HG02973 (cell line): Measurements from ENCODE around the gene RAB11FIP4.

Source experiments
- ATAC-seq: cut with Tn5 transposase; IDR thresholded peaks from one replicate; pipeline ENCODE4 v1.9.1; 2021; ENCODE audit warnings: moderate library complexity; ENCODE audit not compliant: unreplicated experiment

The RAB11FIP4 gene

DNA sequence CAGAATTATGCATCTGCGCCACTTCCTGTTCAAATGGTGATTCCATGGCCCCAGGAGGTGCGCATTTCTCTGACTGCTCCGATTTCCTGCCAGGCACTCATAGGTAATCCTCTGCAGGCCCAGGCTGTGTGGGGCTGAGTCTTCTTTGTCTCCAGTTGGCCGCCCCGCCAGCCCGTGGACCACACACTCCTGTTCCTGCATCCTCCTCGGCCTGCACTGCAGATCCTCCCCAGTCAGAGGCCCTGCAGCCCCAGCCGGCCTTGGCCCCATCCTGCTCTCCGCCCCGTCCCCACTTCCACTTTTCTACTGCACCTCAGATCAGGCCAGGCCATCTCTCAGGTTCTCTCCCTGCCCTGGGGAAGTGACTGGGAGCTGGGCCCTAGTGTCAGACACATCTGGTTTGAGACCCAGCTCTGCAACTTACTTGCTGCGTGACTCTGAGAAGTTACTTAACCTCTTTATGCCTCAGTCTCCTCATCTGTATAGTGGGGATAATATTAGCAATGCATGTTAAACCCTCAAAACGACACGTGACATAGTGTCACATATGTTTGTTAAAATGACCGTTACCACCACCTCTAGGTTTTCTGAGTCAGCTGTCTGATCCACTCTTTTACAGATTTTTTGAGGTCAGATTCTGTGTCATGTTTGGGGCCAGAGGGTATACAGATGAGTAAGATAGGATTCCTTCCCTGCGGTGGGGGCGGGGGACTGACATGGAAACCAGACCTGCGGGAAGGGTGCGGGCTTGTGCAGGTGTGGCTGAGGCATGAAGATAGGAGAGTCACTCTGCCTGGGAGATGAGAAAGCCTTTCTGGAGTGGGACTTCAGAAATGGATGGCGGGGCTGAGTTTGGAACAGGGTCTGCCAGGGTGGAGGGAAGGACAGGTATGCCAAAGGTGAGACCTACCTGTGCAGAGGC is 12.8 kb downstream of the RAB11FIP4 start:
- ATAC-seq = no peak

- ATAC-seq = no peak
Measured at GRCh38 chr17:31405890-31406371, 14.5 kb downstream of the RAB11FIP4 start.

DNA sequence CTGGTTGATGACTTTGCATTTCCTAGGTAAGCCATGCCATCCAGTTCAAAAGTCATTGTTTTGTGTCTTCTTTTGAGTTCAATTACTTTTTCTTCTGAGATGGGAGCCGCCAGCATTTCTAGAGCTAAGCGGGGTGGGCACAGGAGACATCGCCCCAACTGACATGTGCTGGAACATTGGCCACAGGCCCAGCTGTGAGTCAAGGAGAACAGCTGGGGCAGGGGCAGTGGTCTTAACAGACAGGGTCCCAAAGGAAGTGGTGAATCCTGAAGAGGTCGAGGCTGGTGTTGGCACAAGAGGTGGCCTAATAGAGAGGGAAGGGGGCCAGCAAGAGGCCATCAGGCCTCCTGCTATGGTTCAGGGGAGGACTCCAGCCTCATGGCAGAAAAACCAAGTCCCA is 17.1 kb downstream of the RAB11FIP4 start:
- ATAC-seq = no peak

DNA sequence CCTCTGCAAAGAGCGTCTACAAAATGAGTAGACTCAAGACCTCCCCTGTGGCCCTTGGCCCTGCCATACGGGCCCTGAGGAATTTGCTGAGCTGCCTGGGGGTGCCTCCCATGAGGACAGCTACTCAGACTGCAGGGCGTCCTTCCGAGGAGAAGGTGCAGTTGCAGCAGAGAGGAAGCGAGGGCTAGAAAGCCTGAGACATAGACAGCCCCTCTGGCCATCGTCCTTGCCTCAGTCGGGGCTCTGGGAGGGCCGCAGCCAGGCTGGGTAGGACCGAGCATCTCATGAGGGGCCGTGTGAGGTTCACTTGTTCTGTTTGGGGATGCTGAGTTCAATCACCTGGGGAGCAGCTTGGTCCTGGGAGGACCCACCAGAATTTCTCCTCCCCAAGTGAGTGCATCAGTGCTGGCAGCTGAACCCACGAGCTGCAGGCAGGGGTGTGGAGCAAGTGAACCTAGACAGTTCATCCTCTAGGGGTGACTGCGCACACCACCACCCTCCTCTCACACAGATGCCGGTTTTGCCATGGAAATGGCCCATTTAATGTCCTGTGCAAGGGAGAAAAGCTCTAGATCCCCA is 20.3 kb downstream of the RAB11FIP4 start:
- ATAC-seq = no peak

GRCh38 chr17:31412511-31412910 is 21.0 kb downstream of the RAB11FIP4 start:
- no peak for ATAC-seq

DNA sequence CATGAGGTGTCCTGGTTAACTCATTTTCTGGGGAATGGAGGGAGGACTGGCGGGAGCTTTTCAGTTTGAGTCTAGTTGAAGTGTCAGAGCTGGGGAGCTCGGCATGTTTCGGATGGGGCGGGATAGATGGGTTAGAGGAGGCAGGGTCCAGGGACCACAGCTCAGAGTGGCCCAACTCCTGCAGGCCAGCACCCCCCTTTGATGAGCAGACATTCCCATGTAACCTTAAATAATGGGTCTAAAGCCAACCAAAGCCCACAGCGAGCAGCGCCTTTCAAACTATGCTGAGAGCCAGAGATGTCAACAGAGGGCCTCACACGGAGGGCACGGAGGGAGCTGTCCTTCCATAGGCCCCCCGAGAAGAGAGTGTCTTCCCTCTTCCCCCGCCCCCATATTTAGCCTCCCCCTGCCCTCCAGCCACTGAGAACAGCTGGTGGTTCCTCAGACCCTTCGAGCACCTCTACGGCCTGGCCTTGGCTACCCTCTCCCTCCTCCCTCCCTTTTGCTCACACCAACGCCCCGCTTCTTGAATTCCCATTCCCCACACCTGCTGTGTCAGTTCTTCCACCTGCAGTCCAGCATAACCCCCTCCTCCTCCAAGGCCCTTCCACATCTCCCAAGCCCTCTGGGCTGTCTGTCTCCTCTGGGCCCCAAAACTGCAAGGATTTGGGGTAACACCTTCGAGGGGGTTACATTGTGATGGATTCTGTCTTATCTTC is 21.8 kb downstream of the RAB11FIP4 start:
- no peak for ATAC-seq

DNA sequence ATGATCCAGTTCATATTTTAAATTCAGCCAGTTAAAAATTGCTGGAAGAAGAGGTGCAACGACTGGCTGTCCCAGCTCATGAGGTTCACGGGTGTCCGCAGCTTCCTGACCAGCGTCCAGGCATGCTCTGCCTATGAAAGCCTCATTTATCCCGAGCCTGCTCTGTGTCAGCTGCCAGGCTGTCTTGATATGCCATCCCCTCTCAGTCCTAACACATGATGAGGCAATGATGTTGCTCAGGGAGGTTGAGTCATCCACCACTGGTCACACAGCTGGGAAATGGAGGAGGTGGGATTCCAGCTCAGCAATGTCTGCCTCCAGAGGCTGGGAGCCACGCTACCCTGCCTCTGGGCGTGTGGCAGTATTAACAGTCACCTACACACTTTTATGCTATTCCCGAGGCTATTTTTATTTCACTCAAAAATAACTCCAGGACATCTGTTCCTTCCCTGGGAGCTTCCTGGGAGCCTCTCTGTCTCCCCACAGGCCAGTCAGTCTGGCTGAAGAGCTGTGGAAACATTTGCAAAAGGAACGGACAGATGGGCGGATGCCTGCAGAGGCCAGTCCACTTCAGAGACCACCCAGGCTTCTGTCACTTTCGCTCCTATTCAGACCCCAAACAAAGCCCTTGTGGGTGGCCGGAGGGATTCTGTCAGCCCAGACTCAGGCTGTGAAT is 22.5 kb downstream of the RAB11FIP4 start:
- no peak for ATAC-seq

DNA sequence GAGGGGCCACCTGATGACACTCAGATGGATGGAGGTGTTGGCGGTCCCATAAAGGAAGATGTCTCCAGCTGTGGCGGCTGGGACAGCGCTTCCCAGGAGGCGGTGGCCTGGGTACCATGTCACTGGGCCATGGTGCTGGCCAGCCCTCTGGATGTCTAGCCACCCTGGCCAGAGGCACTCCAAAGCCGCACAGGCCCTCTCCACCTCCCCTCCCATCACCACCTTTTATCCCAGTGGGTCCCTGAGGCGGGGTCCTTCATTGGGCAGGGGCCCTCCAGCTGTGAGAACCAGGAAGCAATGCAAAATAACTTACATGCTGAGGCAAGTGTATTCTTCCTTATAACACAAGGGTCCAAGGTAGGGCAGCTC is 23.1 kb downstream of the RAB11FIP4 start:
- no peak for ATAC-seq

DNA sequence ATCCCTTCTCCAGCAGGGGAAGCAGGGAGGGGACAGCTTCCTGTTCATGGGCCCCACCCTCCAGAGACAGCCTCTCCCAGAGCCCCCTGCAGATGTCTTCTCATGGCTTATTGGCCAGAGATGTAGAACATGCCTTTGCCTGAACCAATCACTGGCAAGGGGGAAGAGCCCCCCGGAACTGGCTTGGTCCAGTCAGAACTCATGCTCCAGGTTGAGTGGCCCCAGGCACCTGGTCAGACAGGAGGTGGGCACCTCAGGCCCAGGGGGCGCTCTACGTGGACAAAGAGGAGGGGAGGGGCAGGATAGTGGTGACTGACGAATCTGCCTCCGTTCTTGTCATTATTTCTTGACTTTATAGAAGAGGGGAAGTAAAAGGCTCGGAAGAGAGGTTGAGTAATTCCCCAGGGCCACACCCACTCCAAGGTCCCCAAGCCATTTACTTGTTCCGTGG is 23.6 kb downstream of the RAB11FIP4 start:
- ATAC-seq = no peak

DNA sequence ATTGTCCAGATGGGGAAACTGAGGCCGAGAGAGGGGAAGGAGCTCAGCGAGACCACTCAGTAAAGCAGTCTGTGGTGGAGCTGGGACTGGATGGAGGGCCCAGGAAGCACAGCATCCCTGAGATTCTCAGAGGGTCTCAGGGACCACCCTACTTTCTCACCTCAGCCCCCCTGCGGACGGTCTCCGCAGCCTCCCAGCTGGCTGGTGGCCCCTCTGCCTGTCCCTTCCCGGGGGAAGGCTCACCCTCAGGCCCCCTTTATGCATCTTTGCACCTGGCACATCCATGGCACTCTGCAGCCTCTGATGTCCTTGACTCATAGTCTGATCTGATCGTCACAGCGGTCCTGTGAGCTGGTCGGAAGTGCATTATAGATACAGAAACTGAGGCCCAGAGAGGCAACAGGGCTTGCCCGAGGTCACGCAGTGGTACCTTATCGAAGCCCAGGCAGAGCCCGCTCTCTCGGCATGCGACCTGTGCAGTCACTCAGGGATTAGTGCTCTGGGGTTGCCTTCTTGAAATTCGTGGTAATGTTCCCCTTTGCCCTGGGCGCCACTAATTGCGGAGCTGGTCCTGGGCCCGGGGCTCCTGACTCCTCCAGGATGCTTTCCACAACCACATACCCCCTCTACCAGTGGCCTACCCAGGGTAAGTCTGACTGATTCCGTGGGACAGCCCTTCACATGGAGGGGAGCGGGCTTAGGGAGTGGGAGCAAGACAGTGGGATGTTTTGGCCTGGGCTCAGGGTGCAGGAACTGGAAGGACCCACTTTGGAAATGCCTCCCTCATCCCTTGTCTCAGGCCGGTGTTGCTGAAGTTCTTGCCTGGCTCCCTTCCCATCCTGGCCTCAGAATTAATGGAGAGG is 24.4 kb downstream of the RAB11FIP4 start:
- ATAC-seq = no peak

GRCh38 chr17:31416503-31416923 is 25.0 kb downstream of the RAB11FIP4 start:
- ATAC-seq = no peak

DNA sequence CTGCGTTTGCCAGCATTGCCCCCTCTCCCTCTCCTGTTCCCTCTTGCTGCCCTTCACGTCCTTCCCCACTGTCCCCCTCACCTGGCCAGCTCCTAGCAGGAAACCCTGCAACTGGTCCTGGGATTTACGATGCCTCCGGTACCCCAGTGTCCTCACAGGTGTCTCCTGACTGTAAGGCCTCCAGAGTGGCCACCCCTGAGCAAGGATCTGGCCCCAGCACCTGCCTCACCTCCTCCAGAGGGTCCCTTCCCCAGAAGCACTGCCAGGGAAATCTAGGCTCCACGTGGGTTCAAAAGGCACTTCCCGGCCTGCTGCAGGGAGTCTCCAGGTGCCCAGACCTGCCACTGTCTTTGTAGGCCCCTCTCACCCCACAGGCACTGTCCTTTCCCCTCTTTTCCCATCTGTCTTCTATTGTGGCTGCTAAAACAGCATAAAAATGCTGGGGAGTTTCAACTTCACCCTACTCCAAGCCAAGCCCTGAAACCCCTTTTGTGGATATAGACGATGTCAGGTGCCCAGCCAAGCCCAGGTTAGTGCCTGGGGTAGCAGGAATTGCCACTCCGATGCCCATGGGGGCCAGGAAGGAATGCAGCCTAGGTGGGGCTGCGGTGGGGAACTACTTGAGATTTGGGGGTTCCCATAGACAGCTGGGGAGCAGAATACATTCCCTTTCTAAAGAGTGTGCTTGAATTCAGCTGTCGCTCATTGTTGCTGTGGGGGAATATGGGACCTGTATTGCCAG is 25.7 kb downstream of the RAB11FIP4 start:
- ATAC-seq = no peak

DNA sequence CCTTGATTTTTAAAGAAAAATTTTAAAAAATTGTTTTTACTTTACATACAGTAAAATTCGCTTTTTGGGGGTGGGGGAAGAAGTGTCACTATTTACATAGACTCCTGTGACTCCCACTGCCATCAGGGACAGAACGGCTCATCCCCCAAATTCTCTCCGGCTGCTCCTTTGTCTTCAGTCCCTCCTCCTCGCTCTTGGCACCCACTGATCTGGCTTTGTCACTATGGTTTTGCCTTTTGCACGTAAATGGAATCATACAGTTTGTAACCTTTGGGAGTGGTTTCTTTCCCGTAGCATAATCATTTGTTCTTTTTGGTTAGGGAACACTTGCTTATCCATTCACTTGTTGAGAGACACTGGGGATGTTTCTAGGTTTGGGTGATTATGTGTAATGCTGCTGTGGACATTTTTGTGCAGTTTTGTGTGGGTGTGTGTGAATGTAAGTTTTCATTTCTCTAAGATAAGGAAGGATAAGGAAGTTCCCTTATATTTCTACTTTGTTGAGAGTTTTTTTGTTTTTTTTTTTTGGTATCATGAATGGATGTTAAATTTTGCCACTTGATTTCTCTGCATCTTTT is 27.4 kb downstream of the RAB11FIP4 start:
- ATAC-seq = no peak

DNA sequence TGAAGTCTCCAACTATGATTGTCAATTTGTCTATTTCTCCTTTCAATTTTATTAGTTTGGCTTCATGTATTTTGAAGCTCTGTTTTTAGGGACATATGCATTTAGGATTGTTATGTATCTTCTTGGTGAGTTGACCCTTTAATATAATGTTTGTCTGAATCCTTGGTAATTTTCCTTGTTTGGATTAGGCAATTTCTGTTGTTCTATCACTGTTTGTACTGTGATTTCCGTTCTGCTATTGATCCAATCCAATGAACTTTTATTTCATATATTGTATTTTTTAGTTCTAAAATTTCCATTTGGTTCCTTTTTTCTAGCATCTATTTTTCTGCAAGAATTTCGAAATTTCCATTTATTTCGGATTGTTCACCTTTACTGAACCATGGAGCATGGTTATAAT is 31.0 kb downstream of the RAB11FIP4 start:
- ATAC-seq = no peak

DNA sequence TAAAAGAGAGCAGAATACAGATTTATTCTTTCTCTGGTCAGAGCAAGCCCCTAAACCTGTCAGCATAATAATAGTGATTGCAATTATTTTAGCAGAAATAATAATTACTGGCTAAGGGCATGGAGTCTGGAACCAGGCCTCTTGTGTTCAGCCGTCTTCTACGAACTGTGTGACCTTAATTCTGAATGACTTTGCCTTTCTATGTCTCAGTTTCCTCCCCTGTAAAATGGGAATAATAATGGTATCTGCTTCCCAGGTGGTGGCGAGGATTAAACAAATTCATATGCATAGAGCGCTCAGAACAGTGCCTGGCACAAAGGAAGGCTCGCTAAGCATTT is 33.4 kb downstream of the RAB11FIP4 start:
- ATAC-seq = no peak

GRCh38 chr17:31425282-31426040 is 34.0 kb downstream of the RAB11FIP4 start:
- ATAC-seq = no peak

DNA sequence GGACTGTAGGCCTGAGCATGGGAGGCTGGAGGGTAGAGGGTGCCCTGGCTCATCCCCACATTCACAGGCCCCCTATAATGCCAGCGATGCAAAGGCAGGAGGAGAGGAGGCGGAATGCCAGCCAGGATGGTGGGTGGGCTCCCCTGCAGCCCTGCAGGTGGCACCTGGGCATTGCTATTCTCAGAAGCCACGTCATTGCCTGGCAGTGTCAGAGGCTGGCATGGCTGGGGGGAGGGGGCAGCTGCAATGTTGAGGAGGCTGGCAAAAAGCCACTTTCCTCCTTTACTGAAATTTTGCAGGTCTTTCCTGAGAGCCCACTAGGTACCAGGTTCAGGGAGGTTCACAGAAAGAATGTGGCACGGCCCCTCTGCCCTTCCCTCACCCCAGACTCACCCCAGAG is 36.2 kb downstream of the RAB11FIP4 start:
- ATAC-seq = no peak

DNA sequence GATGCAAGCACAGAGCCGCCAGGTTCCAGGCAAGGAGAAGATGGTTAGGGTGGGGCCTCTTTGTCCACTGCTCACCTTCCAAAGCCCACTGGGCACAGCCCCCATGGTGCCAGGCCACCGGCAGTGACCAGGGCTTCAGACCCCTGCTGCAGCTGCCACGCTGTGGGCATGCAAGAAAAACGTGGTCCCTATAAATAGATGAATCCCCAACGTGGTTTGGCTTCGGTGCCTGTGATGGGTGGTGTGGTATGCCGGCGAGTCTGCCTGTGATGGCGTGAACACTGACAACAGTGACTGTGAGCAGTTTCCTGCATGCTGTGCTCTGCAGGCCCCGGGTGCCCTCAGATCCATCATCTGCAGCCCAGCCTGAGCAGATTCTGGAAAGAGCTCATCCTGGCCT is 36.6 kb downstream of the RAB11FIP4 start:
- no peak for ATAC-seq
